ENCODE measurements around the gene TBC1D4. TPM values are rescaled to one million over a fixed set of nuclear protein-coding genes. Genes with fewer than 3 reads are reported as not detected.
"Not testable (repeated sequence)": the region's sequence is repeated elsewhere in the genome, so short reads cannot be mapped to it uniquely, and the experiment has no call there.

The TBC1D4 gene
- total RNA-seq, 2 donors from 2014 or later = 2.9 to 7.2 TPM

GRCh38 chr13:75306967-75307366 is 175.0 kb downstream of the TBC1D4 start:
- not testable (repeated sequence) for H3K36me3 Mint-ChIP-seq; ATAC-seq; H3K4me1 Mint-ChIP-seq (ENCODE audit: low read depth in 2 of 2); H3K27ac Mint-ChIP-seq; DNase-seq (ENCODE audit: low spot score); H3K27me3 Mint-ChIP-seq; H3K4me3 Mint-ChIP-seq; H3K9me3 Mint-ChIP-seq

GRCh38 chr13:75305059-75305458 is 176.9 kb downstream of the TBC1D4 start:
- DNase-seq (ENCODE audit: low spot score) (no peak), ATAC-seq (no peak)
- Mint-ChIP-seq H3K4me1 (ENCODE audit: low read depth in 2 of 2) (no peaks in the 10 kb centered on the region), H3K27me3 (no peaks in the 10 kb centered on the region), H3K4me3 (no peak overlapping the region), H3K36me3 (no peaks in the 10 kb centered on the region), H3K27ac (no peak overlapping the region), H3K9me3 (no peaks in the 10 kb centered on the region)

DNA sequence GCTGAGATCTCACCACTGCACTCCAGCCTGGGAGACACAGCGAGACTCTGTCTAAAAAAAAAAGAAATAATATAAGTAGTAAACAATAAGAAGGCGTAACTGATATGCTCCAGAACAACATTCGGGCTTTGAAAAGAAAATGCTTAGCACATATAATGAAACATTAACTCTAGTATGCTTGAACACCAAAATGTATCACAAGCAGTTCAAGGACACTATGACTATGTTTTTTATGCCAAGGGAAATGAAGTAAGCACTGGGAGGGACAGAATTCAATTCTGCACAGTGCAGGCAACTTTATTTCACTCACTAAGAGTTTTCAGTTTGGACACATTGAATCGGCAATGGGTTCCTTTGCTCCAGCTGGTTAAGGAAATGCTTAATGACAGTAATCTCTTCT is 178.7 kb downstream of the TBC1D4 start:
- H3K9me3 Mint-ChIP-seq = no peaks in the 10 kb centered on the region
- no peaks in the 10 kb centered on the region for H3K36me3 Mint-ChIP-seq
- no peaks in the 10 kb centered on the region for H3K27me3 Mint-ChIP-seq
- H3K4me3 Mint-ChIP-seq = no peak overlapping the region
- no peak for DNase-seq (ENCODE audit: low spot score)
- H3K27ac Mint-ChIP-seq = no peak overlapping the region
- no peaks in the 10 kb centered on the region for H3K4me1 Mint-ChIP-seq (ENCODE audit: low read depth in 2 of 2)
- ATAC-seq = no peak

- no peak for DNase-seq (ENCODE audit: low spot score)
- Mint-ChIP-seq H3K4me1 (ENCODE audit: low read depth in 2 of 2) (no peaks in the 10 kb centered on the region), H3K9me3 (no peaks in the 10 kb centered on the region), H3K27ac (no peak overlapping the region), H3K27me3 (no peaks in the 10 kb centered on the region), H3K4me3 (no peak overlapping the region), H3K36me3 (no peaks in the 10 kb centered on the region)
- no peak for ATAC-seq
Measured at GRCh38 chr13:75302071-75302698, 179.8 kb downstream of the TBC1D4 start.

- Mint-ChIP-seq H3K36me3 (no peaks in the 10 kb centered on the region), H3K9me3 (no peaks in the 10 kb centered on the region), H3K27ac (peak overlapping the region; percentile 51), H3K27me3 (no peaks in the 10 kb centered on the region), H3K4me1 (ENCODE audit: low read depth in 2 of 2) (peaks cover 0 to 5% of the 10 kb centered on the region in 2 donors), H3K4me3 (peak overlapping the region; percentile 41)
- DNase-seq (ENCODE audit: low spot score) (no peak), ATAC-seq (peak in 1 of 2 donors; percentile 66)
Measured at GRCh38 chr13:75299913-75300862, 181.8 kb downstream of the TBC1D4 start.

GRCh38 chr13:75299246-75299645 is 182.7 kb downstream of the TBC1D4 start:
- H3K4me3 Mint-ChIP-seq = no peak overlapping the region

GRCh38 chr13:75296641-75297040 is 185.3 kb downstream of the TBC1D4 start:
- no peak overlapping the region for H3K27ac Mint-ChIP-seq
- H3K36me3 Mint-ChIP-seq = no peaks in the 10 kb centered on the region
- H3K9me3 Mint-ChIP-seq = no peaks in the 10 kb centered on the region
- DNase-seq (ENCODE audit: low spot score) (no peak), ATAC-seq (no peak)
- H3K4me1 Mint-ChIP-seq (ENCODE audit: low read depth in 2 of 2) = peaks cover 0 to 5% of the 10 kb centered on the region in 2 donors
- H3K27me3 Mint-ChIP-seq = no peaks in the 10 kb centered on the region
- no peak overlapping the region for H3K4me3 Mint-ChIP-seq

More at GRCh38 chr13:75299246-75299645, 182.7 kb downstream of the TBC1D4 start:
- peaks cover 0 to 5% of the 10 kb centered on the region in 2 donors for H3K4me1 Mint-ChIP-seq (ENCODE audit: low read depth in 2 of 2)
- H3K9me3 Mint-ChIP-seq = no peaks in the 10 kb centered on the region
- no peaks in the 10 kb centered on the region for H3K36me3 Mint-ChIP-seq
- DNase-seq (ENCODE audit: low spot score) (no peak), ATAC-seq (no peak)
- H3K27me3 Mint-ChIP-seq = no peaks in the 10 kb centered on the region
- H3K27ac Mint-ChIP-seq = peak overlapping the region; percentile 51

DNA sequence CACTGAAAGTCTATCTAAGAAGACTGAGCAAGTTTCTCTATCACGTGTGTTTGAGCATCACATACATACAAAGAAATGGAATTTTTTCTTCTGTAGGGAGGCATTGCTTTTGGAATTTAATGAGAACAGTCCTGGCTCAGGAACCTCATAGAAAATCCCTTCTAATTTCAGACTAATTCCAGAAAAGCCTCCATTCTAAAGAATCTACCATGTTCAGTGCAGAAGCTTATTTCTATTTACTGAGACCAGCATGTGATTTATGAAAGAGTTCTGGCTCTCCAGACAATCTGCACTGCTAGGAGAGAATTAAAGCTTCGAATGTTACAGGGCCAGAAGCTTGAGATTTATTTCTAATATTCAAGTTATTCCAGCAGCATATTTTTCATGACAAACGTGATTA is 186.8 kb downstream of the TBC1D4 start:
- Mint-ChIP-seq H3K27ac (no peak overlapping the region), H3K36me3 (no peaks in the 10 kb centered on the region), H3K27me3 (no peaks in the 10 kb centered on the region), H3K4me3 (no peak overlapping the region), H3K9me3 (no peaks in the 10 kb centered on the region), H3K4me1 (ENCODE audit: low read depth in 2 of 2) (peaks cover 0 to 5% of the 10 kb centered on the region in 2 donors)
- DNase-seq (ENCODE audit: low spot score) = no peak
- no peak for ATAC-seq

DNA sequence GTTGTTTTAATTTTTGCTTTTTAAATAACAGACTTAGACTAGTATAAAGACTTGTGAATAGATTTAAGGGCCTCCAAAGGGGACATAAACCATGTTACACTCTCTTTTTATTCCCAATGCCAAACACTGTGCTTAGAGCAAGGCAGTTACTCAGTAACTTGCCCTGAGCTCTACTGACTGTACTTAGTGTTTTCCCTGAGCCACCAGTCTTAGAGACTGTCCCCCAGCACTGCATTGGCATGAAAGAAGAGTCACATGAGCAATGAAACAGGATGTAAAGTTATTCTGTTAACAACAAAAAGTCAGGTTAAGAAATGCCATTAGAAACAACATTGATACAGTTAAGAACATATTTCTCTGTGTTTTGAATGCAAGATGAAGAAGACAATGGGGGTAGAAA is 187.9 kb downstream of the TBC1D4 start:
- DNase-seq (ENCODE audit: low spot score) (no peak), ATAC-seq (no peak)
- H3K9me3 Mint-ChIP-seq = no peaks in the 10 kb centered on the region
- H3K27ac Mint-ChIP-seq = no peak overlapping the region
- H3K4me1 Mint-ChIP-seq (ENCODE audit: low read depth in 2 of 2) = peaks cover 0 to 5% of the 10 kb centered on the region in 2 donors
- H3K4me3 Mint-ChIP-seq = no peak overlapping the region
- no peaks in the 10 kb centered on the region for H3K27me3 Mint-ChIP-seq
- H3K36me3 Mint-ChIP-seq = no peaks in the 10 kb centered on the region

GRCh38 chr13:75285310-75285709 is 196.7 kb downstream of the TBC1D4 start:
- no peak overlapping the region for H3K27ac Mint-ChIP-seq
- H3K9me3 Mint-ChIP-seq = peaks cover 3% of the 10 kb centered on the region
- ATAC-seq (no peak), DNase-seq (ENCODE audit: low spot score) (no peak)
- H3K36me3 Mint-ChIP-seq = peaks cover 5% of the 10 kb centered on the region
- H3K4me3 Mint-ChIP-seq = no peak overlapping the region
- H3K4me1 Mint-ChIP-seq (ENCODE audit: low read depth in 2 of 2) = no peaks in the 10 kb centered on the region
- H3K27me3 Mint-ChIP-seq = peaks cover 0 to 4% of the 10 kb centered on the region in 2 donors

GRCh38 chr13:75279834-75280369 is 202.1 kb downstream of the TBC1D4 start:
- Mint-ChIP-seq H3K4me3 (no peak overlapping the region), H3K27me3 (peaks cover 8 to 10% of the 10 kb centered on the region in 2 donors), H3K9me3 (peaks cover 6% of the 10 kb centered on the region), H3K27ac (no peak overlapping the region), H3K36me3 (peaks cover 4% of the 10 kb centered on the region), H3K4me1 (ENCODE audit: low read depth in 2 of 2) (no peaks in the 10 kb centered on the region)
- no peak for DNase-seq (ENCODE audit: low spot score)
- no peak for ATAC-seq

- not testable (repeated sequence) for H3K9me3 Mint-ChIP-seq; H3K4me1 Mint-ChIP-seq (ENCODE audit: low read depth in 2 of 2); H3K36me3 Mint-ChIP-seq; H3K4me3 Mint-ChIP-seq; DNase-seq (ENCODE audit: low spot score); H3K27me3 Mint-ChIP-seq; H3K27ac Mint-ChIP-seq; ATAC-seq
Measured at GRCh38 chr13:75273695-75274094, 208.3 kb downstream of the TBC1D4 start.

- Mint-ChIP-seq H3K4me1 (ENCODE audit: low read depth in 2 of 2) (no peaks in the 10 kb centered on the region), H3K27ac (no peak overlapping the region), H3K4me3 (no peak overlapping the region), H3K27me3 (peaks cover 2 to 5% of the 10 kb centered on the region in 2 donors), H3K9me3 (peaks cover 5% of the 10 kb centered on the region), H3K36me3 (peaks cover 4% of the 10 kb centered on the region)
- DNase-seq (ENCODE audit: low spot score) (no peak), ATAC-seq (no peak)
Measured at GRCh38 chr13:75271846-75272245, 210.1 kb downstream of the TBC1D4 start.

DNA sequence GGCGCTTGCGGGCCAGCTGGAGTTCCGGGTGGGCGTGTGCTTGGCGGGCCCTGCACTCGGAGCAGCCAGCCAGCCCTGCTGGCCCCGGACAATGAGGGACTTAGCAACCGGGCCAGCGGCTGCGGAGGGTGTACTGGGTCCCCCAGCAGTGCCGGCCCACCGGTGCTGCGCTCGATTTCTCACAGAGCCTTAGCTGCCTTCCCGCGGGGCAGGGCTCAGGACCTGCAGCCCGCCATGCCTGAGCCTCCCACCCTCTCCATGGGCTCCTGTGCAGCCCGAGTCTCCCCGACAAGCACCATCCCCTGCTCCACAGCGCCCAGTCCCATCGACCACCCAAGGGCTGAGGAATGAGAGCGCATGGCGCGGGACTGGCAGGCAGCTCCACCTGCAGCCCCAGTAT is 213.5 kb downstream of the TBC1D4 start:
- DNase-seq (ENCODE audit: low spot score); H3K9me3 Mint-ChIP-seq; H3K4me3 Mint-ChIP-seq; H3K27ac Mint-ChIP-seq; H3K27me3 Mint-ChIP-seq; H3K4me1 Mint-ChIP-seq (ENCODE audit: low read depth in 2 of 2); ATAC-seq; H3K36me3 Mint-ChIP-seq: not testable (repeated sequence)

Measured in natural killer cell treated with Interleukin-12 subunit alpha and Interleukin-12 subunit beta and Interleukin-15 and Interleukin-18, amount 100 ng/mL, for 72 hours (primary cell).